ENCODE measurements around the gene VGLL4.
"Not testable (repeated sequence)": the region's sequence is repeated elsewhere in the genome, so short reads cannot be mapped to it uniquely, and the experiment has no call there.

Gene VGLL4

GRCh38 chr3:11582191-11582968, 61.3 kb downstream of the VGLL4 start:
- no peak for DNase-seq

- DNase-seq = no peak
Observed at GRCh38 chr3:11581237-11582190, 62.2 kb downstream of the VGLL4 start.

GRCh38 chr3:11580645-11581044, 63.1 kb downstream of the VGLL4 start:
- DNase-seq = no peak

GRCh38 chr3:11578169-11578568, 65.5 kb downstream of the VGLL4 start:
- DNase-seq = no peak

GRCh38 chr3:11576453-11576852, 67.3 kb downstream of the VGLL4 start:
- DNase-seq = no peak

GRCh38 chr3:11575677-11576076, 68.0 kb downstream of the VGLL4 start:
- DNase-seq = no peak

GRCh38 chr3:11574981-11575669, 68.6 kb downstream of the VGLL4 start:
- DNase-seq = no peak

- not testable (repeated sequence) for DNase-seq
Observed at GRCh38 chr3:11572660-11573059, 71.1 kb downstream of the VGLL4 start.

GRCh38 chr3:11570789-11571495, 72.8 kb downstream of the VGLL4 start:
- no peak for DNase-seq

GRCh38 chr3:11570251-11570650, 73.5 kb downstream of the VGLL4 start:
- no peak for DNase-seq

- no peak for DNase-seq
Observed at GRCh38 chr3:11569156-11569741, 74.5 kb downstream of the VGLL4 start.

- DNase-seq = no peak
Observed at GRCh38 chr3:11568503-11569155, 75.1 kb downstream of the VGLL4 start.

GRCh38 chr3:11567516-11568467, 75.9 kb downstream of the VGLL4 start:
- DNase-seq = no peak

GRCh38 chr3:11566916-11567315, 76.8 kb downstream of the VGLL4 start:
- no peak for DNase-seq

GRCh38 chr3:11566478-11566877, 77.2 kb downstream of the VGLL4 start:
- no peak for DNase-seq

GRCh38 chr3:11565932-11566331, 77.8 kb downstream of the VGLL4 start:
- DNase-seq = no peak

GRCh38 chr3:11565492-11565891, 78.2 kb downstream of the VGLL4 start:
- DNase-seq = no peak

GRCh38 chr3:11565072-11565471, 78.6 kb downstream of the VGLL4 start:
- no peak for DNase-seq

GRCh38 chr3:11564577-11565001, 79.1 kb downstream of the VGLL4 start:
- DNase-seq = no peak

GRCh38 chr3:11563865-11564185, 79.9 kb downstream of the VGLL4 start:
- no peak for DNase-seq
